Progenitor cell of endocrine pancreas (in vitro differentiated cells): ENCODE results near the gene ZNF548. TPM values are rescaled to one million over a fixed set of nuclear protein-coding genes. Genes with fewer than 3 reads are reported as not detected.

ENCODE experiments used
- DNase-seq: peaks from one replicate; pipeline ENCODE4 v3.0.0; 2021; ENCODE audit warnings: low spot score; ENCODE audit not compliant: unreplicated experiment
- H3K27ac Mint-ChIP-seq: 2 replicates; pipeline ENCODE4 v1.8.0; 2021; ENCODE audit warnings: mild to moderate bottlenecking, moderate library complexity, mixed read lengths
- H3K27me3 Mint-ChIP-seq: 2 replicates; pipeline ENCODE4 v1.8.0; 2021; ENCODE audit warnings: mixed read lengths
- H3K36me3 Mint-ChIP-seq: 2 replicates; pipeline ENCODE4 v1.8.0; 2022; ENCODE audit warnings: mixed read lengths; ENCODE audit not compliant: insufficient read depth
- H3K4me1 Mint-ChIP-seq: 2 replicates; pipeline ENCODE4 v1.8.0; 2021; ENCODE audit warnings: low read depth, mixed read lengths
- H3K4me3 Mint-ChIP-seq: 2 replicates; pipeline ENCODE4 v1.8.0; 2021; ENCODE audit warnings: low read depth, mild to moderate bottlenecking, moderate library complexity, mixed read lengths
- H3K9me3 Mint-ChIP-seq: 2 replicates; pipeline ENCODE4 v1.8.0; 2021; ENCODE audit warnings: low read depth, mixed read lengths
- total RNA-seq: library from RNA; stranded (reverse); gene quantifications from 2 replicates; pipeline ENCODE4 v1.2.1, GENCODE V29; 2021
- TF ChIP-seq, protein P1 (sequence below): fragments of 200-600 bp; sonication (generic); IDR thresholded peaks from one replicate; pipeline ENCODE4 v1.5.0; 2021; ENCODE audit warnings: antibody characterized with exemption, mild to moderate bottlenecking; ENCODE audit not compliant: unreplicated experiment

ZNF548 gene
- total RNA-seq, 1 donor from 2014 or later = 31.9 TPM

DNA sequence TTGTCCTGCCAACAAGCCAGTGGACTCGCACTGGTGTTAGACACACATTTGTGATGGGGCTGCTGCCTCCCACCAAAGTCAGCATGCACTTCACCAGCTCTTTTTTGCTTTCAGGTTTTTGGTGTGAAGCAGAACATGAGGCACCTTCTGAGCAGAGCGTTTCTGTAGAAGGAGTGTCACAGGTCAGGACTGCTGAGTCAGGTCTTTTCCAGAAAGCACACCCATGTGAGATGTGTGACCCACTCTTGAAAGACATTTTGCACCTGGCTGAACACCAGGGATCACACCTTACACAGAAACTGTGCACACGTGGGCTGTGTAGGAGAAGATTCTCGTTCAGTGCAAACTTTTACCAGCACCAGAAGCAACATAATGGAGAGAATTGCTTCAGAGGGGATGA, 33.7 kb upstream of the ZNF548 start:
- no peaks in the 10 kb centered on the region for H3K27me3 Mint-ChIP-seq
- H3K27ac Mint-ChIP-seq = no peak overlapping the region
- peaks cover 48% of the 10 kb centered on the region for H3K36me3 Mint-ChIP-seq
- H3K9me3 Mint-ChIP-seq = no peaks in the 10 kb centered on the region
- peaks cover 24% of the 10 kb centered on the region for H3K4me1 Mint-ChIP-seq
- H3K4me3 Mint-ChIP-seq = no peak overlapping the region
- TF ChIP-seq, protein P1, sequence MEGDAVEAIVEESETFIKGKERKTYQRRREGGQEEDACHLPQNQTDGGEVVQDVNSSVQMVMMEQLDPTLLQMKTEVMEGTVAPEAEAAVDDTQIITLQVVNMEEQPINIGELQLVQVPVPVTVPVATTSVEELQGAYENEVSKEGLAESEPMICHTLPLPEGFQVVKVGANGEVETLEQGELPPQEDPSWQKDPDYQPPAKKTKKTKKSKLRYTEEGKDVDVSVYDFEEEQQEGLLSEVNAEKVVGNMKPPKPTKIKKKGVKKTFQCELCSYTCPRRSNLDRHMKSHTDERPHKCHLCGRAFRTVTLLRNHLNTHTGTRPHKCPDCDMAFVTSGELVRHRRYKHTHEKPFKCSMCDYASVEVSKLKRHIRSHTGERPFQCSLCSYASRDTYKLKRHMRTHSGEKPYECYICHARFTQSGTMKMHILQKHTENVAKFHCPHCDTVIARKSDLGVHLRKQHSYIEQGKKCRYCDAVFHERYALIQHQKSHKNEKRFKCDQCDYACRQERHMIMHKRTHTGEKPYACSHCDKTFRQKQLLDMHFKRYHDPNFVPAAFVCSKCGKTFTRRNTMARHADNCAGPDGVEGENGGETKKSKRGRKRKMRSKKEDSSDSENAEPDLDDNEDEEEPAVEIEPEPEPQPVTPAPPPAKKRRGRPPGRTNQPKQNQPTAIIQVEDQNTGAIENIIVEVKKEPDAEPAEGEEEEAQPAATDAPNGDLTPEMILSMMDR = no peak
- DNase-seq = no peak

DNA sequence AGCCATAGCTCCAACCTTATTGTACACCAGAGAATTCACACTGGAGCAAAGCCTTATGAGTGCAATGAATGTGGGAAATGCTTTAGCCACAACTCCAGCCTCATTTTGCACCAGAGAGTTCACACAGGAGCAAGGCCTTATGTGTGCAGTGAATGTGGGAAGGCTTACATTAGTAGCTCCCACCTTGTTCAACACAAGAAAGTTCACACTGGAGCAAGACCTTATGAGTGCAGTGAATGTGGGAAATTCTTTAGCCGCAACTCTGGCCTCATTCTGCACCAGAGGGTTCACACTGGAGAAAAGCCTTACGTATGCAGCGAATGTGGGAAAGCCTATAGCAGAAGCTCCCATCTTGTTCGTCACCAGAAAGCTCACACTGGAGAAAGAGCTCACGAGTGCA, 32.2 kb upstream of the ZNF548 start:
- Mint-ChIP-seq H3K4me3 (no peak overlapping the region), H3K4me1 (peaks cover 12% of the 10 kb centered on the region), H3K9me3 (no peaks in the 10 kb centered on the region), H3K36me3 (peaks cover 47% of the 10 kb centered on the region), H3K27me3 (no peaks in the 10 kb centered on the region), H3K27ac (no peak overlapping the region)
- DNase-seq = no peak
- TF ChIP-seq, protein P1 = no peak

DNA sequence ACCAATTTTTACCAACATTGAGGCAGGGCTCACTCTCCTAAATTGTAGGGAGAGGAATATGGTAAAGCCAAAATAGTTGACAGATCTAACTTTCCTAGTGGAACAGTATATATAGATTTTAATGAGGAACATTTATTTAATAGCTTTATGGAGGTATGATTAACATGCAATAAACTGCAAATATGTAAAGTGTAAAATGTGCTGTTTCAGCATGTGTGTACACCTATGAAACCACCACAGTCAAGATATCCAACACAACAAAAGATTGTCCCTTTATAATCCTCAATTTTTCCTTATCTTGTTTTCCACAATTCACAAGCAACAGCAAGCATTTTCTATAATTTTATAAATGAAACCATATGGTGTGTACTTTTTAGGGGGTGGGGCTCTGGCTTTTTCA, 30.4 kb upstream of the ZNF548 start:
- TF ChIP-seq, protein P1 = no peak
- peaks cover 11% of the 10 kb centered on the region for H3K4me1 Mint-ChIP-seq
- H3K36me3 Mint-ChIP-seq = peaks cover 46% of the 10 kb centered on the region
- peaks cover 3% of the 10 kb centered on the region for H3K9me3 Mint-ChIP-seq
- no peak overlapping the region for H3K27ac Mint-ChIP-seq
- no peak for DNase-seq
- no peak overlapping the region for H3K4me3 Mint-ChIP-seq
- no peaks in the 10 kb centered on the region for H3K27me3 Mint-ChIP-seq

DNA sequence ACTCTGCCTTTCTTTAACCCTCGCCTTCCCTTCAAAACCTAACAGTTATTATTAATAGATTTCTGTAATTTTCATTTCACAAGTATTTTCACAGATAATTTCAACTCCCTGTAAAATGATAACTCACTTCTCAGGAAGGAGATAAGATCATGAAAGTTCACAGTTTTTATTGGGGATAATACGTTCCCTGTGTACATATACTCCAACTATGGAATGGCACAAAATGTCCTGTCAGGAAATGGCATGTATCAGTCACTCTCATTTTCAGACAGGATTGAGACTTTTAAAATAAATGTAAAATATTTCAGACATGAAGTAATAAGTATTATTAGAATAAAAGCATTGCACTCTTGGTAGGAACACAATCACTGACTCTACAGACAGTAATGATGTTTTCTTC, 27.2 kb upstream of the ZNF548 start:
- Mint-ChIP-seq H3K4me3 (peak overlapping the region; percentile 92), H3K9me3 (peaks cover 3% of the 10 kb centered on the region), H3K4me1 (peaks cover 11% of the 10 kb centered on the region), H3K27me3 (no peaks in the 10 kb centered on the region), H3K27ac (peak overlapping the region; percentile 99), H3K36me3 (peaks cover 22% of the 10 kb centered on the region)
- TF ChIP-seq, protein P1 = no peak
- DNase-seq = no peak

DNA sequence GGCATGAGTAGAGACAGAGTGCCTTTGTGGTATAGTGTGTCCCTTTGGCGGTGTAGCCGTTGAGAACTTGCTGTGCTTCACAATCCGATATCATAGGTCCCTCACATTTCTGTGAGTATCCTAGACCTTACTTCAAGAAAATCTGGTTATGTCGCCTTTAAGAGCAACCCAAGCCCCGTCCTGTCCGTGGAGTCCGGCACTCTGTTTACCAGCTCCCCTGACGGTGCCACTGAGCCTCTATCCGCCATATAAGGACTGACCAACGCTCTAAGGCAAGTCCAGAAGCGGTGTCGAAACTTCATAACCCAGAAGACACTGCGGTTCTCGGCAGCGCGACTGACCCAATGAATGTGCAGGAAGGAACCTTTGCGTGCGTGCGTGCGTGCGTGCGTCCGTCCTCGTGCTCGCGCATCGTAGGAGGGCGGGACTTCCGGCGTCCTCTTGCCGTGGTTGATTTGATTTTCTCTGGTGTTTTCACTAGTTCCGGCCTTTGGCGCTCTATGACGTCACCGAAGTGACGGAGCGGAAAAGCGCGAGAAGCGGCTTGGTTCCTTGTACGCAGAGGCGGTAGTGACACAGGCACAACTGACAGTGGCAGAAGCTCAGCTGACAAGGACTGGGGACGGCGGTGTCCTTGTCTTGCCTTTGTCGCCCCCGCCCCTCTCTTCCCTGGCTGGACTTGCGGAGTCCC, 26.5 kb upstream of the ZNF548 start, which contains the start of the genes TRAPPC2B and ZNF547:
Gene TRAPPC2B, plus strand, starts transcription at position 555 of the 691 bp plus-strand sequence. CDS start 1,283 bp downstream, outside the sequence.
Gene ZNF547, plus strand, starts transcription at position 555 of the 691 bp plus-strand sequence. CDS start 5,005 bp downstream, outside the sequence.
- H3K9me3 Mint-ChIP-seq = peaks cover 3% of the 10 kb centered on the region
- no peaks in the 10 kb centered on the region for H3K27me3 Mint-ChIP-seq
- H3K27ac Mint-ChIP-seq = peak within 1 kb of the TSS; percentile 99
- peak within 1 kb of the TSS; percentile 92 for H3K4me3 Mint-ChIP-seq
- peaks cover 22% of the 10 kb centered on the region for H3K36me3 Mint-ChIP-seq
- peak; percentile 96 for DNase-seq
- TF ChIP-seq, protein P1 = no peak
- peaks cover 11% of the 10 kb centered on the region for H3K4me1 Mint-ChIP-seq
